Measurements from ENCODE around the gene ROR1. TPM values are rescaled to one million over a fixed set of nuclear protein-coding genes. Genes with fewer than 3 reads are reported as not detected.

Gene ROR1
- total RNA-seq, 1 donor from 2014 or later = 81.4 TPM

GRCh38 chr1:63951059-63951946, 177.5 kb downstream of the ROR1 start:
- H3K27me3 Mint-ChIP-seq (ENCODE audit: low read depth) = no peaks in the 10 kb centered on the region
- no peak for TF ChIP-seq CTCF (IDR thresholded peaks at IDR 0.05; ENCODE audit: unreplicated experiment)
- peaks cover 25% of the 10 kb centered on the region for H3K9me3 Mint-ChIP-seq
- no peak for DNase-seq (ENCODE audit: low spot score in 2 of 2, unreplicated experiment in 2 of 2)
- H3K4me3 Mint-ChIP-seq = no peak overlapping the region
- H3K27ac Mint-ChIP-seq = peak overlapping the region; percentile 77
- H3K36me3 Mint-ChIP-seq = peaks cover 27% of the 10 kb centered on the region
- H3K4me1 Mint-ChIP-seq = peaks cover 59% of the 10 kb centered on the region

DNA sequence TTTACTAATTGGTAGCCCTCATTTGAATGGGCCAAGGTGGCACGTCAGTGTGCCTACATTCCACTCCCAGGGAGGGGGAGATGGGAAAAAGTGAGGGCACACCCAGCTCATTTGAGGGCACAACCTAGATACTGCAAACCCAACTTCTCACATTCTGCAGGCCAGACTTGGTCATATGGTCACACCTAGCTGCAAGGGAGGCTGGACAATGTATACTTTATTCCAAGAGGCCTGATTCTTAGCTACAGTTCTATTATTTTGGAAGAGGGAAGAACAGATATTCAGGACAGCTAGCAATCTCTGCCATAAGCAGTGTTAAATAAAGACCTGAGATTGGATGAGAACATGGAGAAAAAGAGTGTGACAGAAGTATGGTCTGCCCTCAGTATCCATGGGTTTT, 180.4 kb downstream of the ROR1 start:
- no peak overlapping the region for H3K27ac Mint-ChIP-seq

GRCh38 chr1:63955370-63956145, 181.7 kb downstream of the ROR1 start:
- H3K9me3 Mint-ChIP-seq = peaks cover 36% of the 10 kb centered on the region
- H3K4me1 Mint-ChIP-seq = peaks cover 43% of the 10 kb centered on the region
- peaks cover 45% of the 10 kb centered on the region for H3K36me3 Mint-ChIP-seq
- no peak for DNase-seq (ENCODE audit: low spot score in 2 of 2, unreplicated experiment in 2 of 2)
- no peak overlapping the region for H3K4me3 Mint-ChIP-seq
- H3K27me3 Mint-ChIP-seq (ENCODE audit: low read depth) = no peaks in the 10 kb centered on the region
- H3K27ac Mint-ChIP-seq = peak overlapping the region; percentile 91
- TF ChIP-seq CTCF (IDR thresholded peaks at IDR 0.05; ENCODE audit: unreplicated experiment) = no peak

More for the DNA sequence above, 180.4 kb downstream of the ROR1 start:
- no peak for DNase-seq (ENCODE audit: low spot score in 2 of 2, unreplicated experiment in 2 of 2)
- no peaks in the 10 kb centered on the region for H3K27me3 Mint-ChIP-seq (ENCODE audit: low read depth)
- peaks cover 36% of the 10 kb centered on the region for H3K9me3 Mint-ChIP-seq
- peaks cover 51% of the 10 kb centered on the region for H3K4me1 Mint-ChIP-seq
- H3K4me3 Mint-ChIP-seq = no peak overlapping the region
- no peak for TF ChIP-seq CTCF (IDR thresholded peaks at IDR 0.05; ENCODE audit: unreplicated experiment)
- peaks cover 39% of the 10 kb centered on the region for H3K36me3 Mint-ChIP-seq

DNA sequence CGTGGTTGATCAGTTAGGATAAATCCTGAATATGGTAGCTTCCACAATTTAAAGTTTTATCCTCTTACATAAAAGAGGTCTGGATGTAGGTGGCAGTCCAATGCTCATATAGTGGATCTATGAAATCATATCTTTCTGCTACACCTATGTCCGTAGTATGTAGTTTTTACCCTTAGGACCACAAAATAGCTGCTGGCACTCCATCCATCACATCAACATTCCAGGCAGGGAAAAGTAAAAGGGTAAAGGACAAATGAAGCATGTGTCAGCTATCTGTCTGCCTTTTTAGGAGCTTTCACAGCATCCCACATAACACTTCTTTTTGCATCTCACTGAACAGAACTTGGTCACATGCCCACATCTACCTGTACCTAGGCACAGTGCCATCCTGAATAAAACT, 184.7 kb downstream of the ROR1 start:
- no peak overlapping the region for H3K4me3 Mint-ChIP-seq
- no peak for DNase-seq (ENCODE audit: low spot score in 2 of 2, unreplicated experiment in 2 of 2)
- no peaks in the 10 kb centered on the region for H3K27me3 Mint-ChIP-seq (ENCODE audit: low read depth)
- no peak overlapping the region for H3K27ac Mint-ChIP-seq
- peaks cover 36% of the 10 kb centered on the region for H3K4me1 Mint-ChIP-seq
- peaks cover 31% of the 10 kb centered on the region for H3K9me3 Mint-ChIP-seq
- peaks cover 34% of the 10 kb centered on the region for H3K36me3 Mint-ChIP-seq
- TF ChIP-seq CTCF (IDR thresholded peaks at IDR 0.05; ENCODE audit: unreplicated experiment) = no peak

DNA sequence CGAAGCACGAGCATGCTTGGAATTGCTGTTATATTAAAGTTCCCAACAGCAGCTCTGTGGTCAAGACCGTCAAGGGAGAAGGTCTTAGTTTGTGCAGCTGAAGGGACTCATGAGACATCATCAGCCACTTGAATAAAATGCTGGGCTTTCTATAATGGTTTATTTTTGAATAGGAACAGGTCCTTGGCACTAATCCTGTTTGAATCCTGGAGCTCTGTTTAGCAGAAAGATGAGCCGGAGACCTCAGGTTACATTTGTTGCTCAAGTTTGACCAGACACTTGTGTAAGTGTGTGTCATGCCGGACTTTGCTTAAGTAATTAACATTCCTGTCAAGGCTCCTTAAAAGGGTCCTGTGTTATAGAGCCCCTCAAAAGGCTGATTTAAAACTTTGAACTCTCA, 186.5 kb downstream of the ROR1 start:
- no peaks in the 10 kb centered on the region for H3K27me3 Mint-ChIP-seq (ENCODE audit: low read depth)
- peaks cover 17% of the 10 kb centered on the region for H3K9me3 Mint-ChIP-seq
- no peak overlapping the region for H3K4me3 Mint-ChIP-seq
- peaks cover 30% of the 10 kb centered on the region for H3K4me1 Mint-ChIP-seq
- DNase-seq (ENCODE audit: low spot score in 2 of 2, unreplicated experiment in 2 of 2) = no peak
- peaks cover 26% of the 10 kb centered on the region for H3K36me3 Mint-ChIP-seq
- TF ChIP-seq CTCF (IDR thresholded peaks at IDR 0.05; ENCODE audit: unreplicated experiment) = no peak
- H3K27ac Mint-ChIP-seq = no peak overlapping the region

Measured in mesothelial cell of epicardium (in vitro differentiated cells).